AG04450 (cell line): ENCODE measurements around the gene IFT122. TPM values are rescaled to one million over a fixed set of nuclear protein-coding genes. Genes with fewer than 3 reads are reported as not detected.
A peak's percentile ranks its signal among the peaks of the same experiment; 100 is the strongest.
"Not testable (repeated sequence)": the region's sequence is repeated elsewhere in the genome, so short reads cannot be mapped to it uniquely, and the experiment has no call there.

Experiments used
- CTCF ChIA-PET: fragments of 300-600, 350-600 bp; formaldehyde crosslinking; extraction: SDS; loops from one replicate; lab custom pipeline; 2022; ENCODE audit warnings: antibody characterized with exemption, inconsistent platforms; lab: Charles Lee
- POLR2A ChIA-PET: fragments of 350-600 bp; formaldehyde crosslinking; extraction: SDS; loops from one replicate; lab custom pipeline; 2021; ENCODE audit warnings: antibody characterized with exemption, inconsistent platforms; lab: Yijun Ruan, JAX
- DNase-seq: peaks from one replicate; pipeline ENCODE4 v3.0.0-alpha.2; 2011; ENCODE audit warnings: low read depth, low spot score
- H3K27ac ChIP-seq: one replicate; pipeline ENCODE4 v1.5.1; 2012; ENCODE audit warnings: low read depth, low read length, control low read depth
- H3K27me3 ChIP-seq: one replicate; pipeline ENCODE4 v1.6.0; 2012; ENCODE audit warnings: low read length; ENCODE audit not compliant: control insufficient read depth, insufficient read depth
- H3K4me3 ChIP-seq: 2 replicates; pipeline ENCODE4 v1.5.1; 2011; ENCODE audit warnings: mild to moderate bottlenecking, low read depth, low read length, control low read depth
- H3K9me3 ChIP-seq: 2 replicates; pipeline ENCODE4 v1.5.1; 2012; ENCODE audit warnings: low read length; ENCODE audit not compliant: control insufficient read depth, insufficient read depth
- polyA plus RNA-seq: library from polyadenylated mRNA; depleted of rRNA; stranded (reverse); fragments of >200 nt; gene quantifications from 2 replicates; pipeline ENCODE4 v1.2.3, GENCODE V29; 2011
- TF ChIP-seq, protein P1 (sequence below): IDR thresholded peaks from 2 replicates; pipeline ENCODE4 v1.5.1; 2011; ENCODE audit warnings: low read depth, low read length, control low read depth, inconsistent platforms

IFT122 gene
- polyA plus RNA-seq, 1 experiment, result 14.3 TPM

GRCh38 chr3:129475863-129476262 is 35.8 kb downstream of the IFT122 start:
- Histone ChIP-seq H3K27ac (no peak overlapping the region), H3K9me3 (no peaks in the 10 kb centered on the region), H3K27me3 (no peaks in the 10 kb centered on the region), H3K4me3 (no peak overlapping the region)
- DNase-seq, result no peak
- ChIA-PET CTCF (interaction anchor here (0.6 to 2.1 kb wide), 3 partner anchors 14 to 93 kb away, joined by 7 to 15 read pairs (median 8); no protein-coding TSS in a partner anchor), POLR2A (interaction anchor here (1.4 kb wide), 1 partner anchor 11 kb away, joined by 5 read pairs; no protein-coding TSS in a partner anchor)
- TF ChIP-seq, protein P1, sequence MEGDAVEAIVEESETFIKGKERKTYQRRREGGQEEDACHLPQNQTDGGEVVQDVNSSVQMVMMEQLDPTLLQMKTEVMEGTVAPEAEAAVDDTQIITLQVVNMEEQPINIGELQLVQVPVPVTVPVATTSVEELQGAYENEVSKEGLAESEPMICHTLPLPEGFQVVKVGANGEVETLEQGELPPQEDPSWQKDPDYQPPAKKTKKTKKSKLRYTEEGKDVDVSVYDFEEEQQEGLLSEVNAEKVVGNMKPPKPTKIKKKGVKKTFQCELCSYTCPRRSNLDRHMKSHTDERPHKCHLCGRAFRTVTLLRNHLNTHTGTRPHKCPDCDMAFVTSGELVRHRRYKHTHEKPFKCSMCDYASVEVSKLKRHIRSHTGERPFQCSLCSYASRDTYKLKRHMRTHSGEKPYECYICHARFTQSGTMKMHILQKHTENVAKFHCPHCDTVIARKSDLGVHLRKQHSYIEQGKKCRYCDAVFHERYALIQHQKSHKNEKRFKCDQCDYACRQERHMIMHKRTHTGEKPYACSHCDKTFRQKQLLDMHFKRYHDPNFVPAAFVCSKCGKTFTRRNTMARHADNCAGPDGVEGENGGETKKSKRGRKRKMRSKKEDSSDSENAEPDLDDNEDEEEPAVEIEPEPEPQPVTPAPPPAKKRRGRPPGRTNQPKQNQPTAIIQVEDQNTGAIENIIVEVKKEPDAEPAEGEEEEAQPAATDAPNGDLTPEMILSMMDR, result no peak

- H3K27ac ChIP-seq, result no peak overlapping the region
- TF ChIP-seq, protein P1, result no peak
- ChIA-PET CTCF (interaction anchor here (0.6 kb wide), 1 partner anchor 78 kb away, joined by 15 read pairs; no protein-coding TSS in a partner anchor), POLR2A (no interaction called here)
- no peak overlapping the region for H3K4me3 ChIP-seq
- H3K9me3 ChIP-seq, result no peaks in the 10 kb centered on the region
- DNase-seq, result no peak
- H3K27me3 ChIP-seq, result no peaks in the 10 kb centered on the region
Observed at GRCh38 chr3:129476586-129476985, 36.6 kb downstream of the IFT122 start.

DNA sequence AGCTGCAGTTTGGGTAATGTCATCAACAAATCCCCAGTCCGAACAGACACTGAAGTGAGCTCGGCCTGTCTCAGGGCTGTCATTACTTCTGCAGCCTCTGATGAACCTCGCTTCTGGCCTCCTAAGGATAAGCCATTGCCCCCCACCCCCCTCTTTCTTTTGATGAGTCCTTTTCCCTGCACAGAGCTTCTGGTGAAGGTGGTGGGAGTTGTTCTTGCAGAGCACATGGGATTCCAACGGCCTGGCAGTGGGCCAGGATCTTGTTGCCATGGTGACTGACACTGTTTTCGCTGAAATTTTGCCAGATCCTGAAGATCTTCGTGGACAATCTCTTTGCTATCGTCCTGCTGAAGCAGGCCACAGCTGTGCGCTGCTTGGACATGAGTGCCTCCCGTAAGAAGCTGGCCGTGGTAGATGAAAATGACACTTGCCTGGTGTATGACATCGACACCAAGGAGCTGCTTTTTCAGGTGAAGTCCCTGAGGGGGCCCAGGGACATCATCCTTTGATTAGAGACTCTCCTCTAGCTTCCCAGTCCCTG is 41.3 kb downstream of the IFT122 start:
- POLR2A ChIA-PET, result interaction anchor here (0.7 kb wide), 1 partner anchor 42 kb away, joined by 3 read pairs; the partner anchor contains the start of gene MBD4
- not testable (repeated sequence) for H3K4me3 ChIP-seq, H3K27ac ChIP-seq, H3K9me3 ChIP-seq, DNase-seq, H3K27me3 ChIP-seq
- CTCF ChIA-PET, result interaction anchor here (0.6 to 1.8 kb wide), 2 partner anchors 9 to 58 kb away, joined by 3 to 11 read pairs; no protein-coding TSS in a partner anchor

DNA sequence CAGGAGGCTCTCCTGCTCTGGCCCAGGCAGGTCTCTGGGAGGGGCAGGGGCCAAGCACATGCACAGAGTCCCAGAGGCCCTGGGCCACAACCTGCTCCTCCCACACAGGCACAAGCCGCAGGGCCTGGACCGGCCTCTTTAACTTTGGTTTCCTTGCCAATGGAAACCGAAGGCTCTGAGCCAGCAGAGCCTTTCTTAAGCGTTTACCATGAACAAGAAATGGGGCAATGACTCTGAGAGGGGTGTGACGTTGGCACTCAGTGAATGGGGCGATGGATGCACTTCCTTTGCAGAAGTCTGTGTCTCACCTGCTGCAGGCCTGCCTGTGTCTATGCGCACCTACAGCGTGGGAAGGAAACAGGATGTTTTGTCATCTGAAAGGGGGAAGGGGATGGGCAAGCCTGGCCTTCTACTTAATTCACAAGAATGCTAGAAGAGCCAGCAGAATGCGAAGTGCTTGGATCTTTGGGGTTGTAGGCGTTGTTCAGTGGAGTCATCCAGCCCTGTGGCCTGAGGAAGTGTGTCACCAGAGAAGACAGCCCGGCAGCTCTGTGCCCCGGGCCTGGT is 41.8 kb downstream of the IFT122 start:
- Histone ChIP-seq H3K4me3 (no peak overlapping the region), H3K27me3 (no peaks in the 10 kb centered on the region), H3K27ac (no peak overlapping the region), H3K9me3 (no peaks in the 10 kb centered on the region)
- TF ChIP-seq, protein P1, result no peak
- ChIA-PET POLR2A (interaction anchor here (0.6 to 0.7 kb wide), 2 partner anchors 42 to 254 kb away, joined by 3 read pairs; partner anchors contain the start of gene MBD4), CTCF (interaction anchor here (1.4 to 1.8 kb wide), 2 partner anchors 8 to 98 kb away, joined by 4 to 11 read pairs; no protein-coding TSS in a partner anchor)
- DNase-seq, result no peak

DNA sequence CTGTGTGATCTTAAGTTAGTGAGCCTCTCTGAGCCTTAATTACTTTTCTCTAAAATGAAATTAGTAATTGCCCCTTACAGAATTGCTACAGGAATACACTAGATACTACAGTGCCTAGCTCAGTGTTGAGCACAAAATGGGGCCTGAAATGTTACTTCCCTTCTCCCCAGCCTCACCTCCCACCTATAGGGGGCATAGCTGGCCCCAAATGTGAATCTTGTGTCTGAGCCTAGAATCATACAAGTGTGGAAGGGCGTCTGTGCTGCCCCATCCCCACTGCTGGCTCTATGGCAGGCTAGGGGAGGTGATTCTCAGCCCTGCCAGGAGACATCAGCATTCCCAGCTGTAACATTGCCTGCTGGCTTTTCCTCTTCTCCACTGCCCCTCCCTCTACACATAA is 42.7 kb downstream of the IFT122 start:
- POLR2A ChIA-PET, result no interaction called here

More for the DNA sequence above, 42.7 kb downstream of the IFT122 start:
- DNase-seq, result no peak
- CTCF ChIA-PET, result interaction anchor here (1.4 kb wide), 1 partner anchor 99 kb away, joined by 4 read pairs; no protein-coding TSS in a partner anchor
- no peaks in the 10 kb centered on the region for H3K9me3 ChIP-seq
- no peak overlapping the region for H3K27ac ChIP-seq
- TF ChIP-seq, protein P1, result 0 out of 2 replicates have a peak, but pooled peaks have one; percentile 12
- no peaks in the 10 kb centered on the region for H3K27me3 ChIP-seq
- no peak overlapping the region for H3K4me3 ChIP-seq
